ENCODE data around the gene ZNF474. TPM values are rescaled to one million over a fixed set of nuclear protein-coding genes. Genes with fewer than 3 reads are reported as not detected.

Gene ZNF474
- total RNA-seq, 1 experiment from 2014 or later, result not detected

- H3K36me3 ChIP-seq (ENCODE audit: insufficient read depth, low read length, poor library complexity, severe bottlenecking), result no peaks in the 10 kb centered on the region
- CTCF ChIA-PET, result no interaction called here
- H3K4me3 ChIP-seq (ENCODE audit: low read depth, low read length, poor library complexity, severe bottlenecking), result no peak overlapping the region
- POLR2A ChIA-PET (ENCODE audit: low non-redundant PET), result no interaction called here
- no peak for TF ChIP-seq EZH2 (IDR thresholded peaks at IDR 0.05; ENCODE audit: borderline replicate concordance, low read depth, low read length, poor library complexity, severe bottlenecking)
- TF ChIP-seq CTCF (conservative IDR thresholded peaks at IDR 0.05; ENCODE audit: low read depth, low read length), result no peak
- no peak for DNase-seq (ENCODE audit: low spot score)
- no peak overlapping the region for H3K27ac ChIP-seq (ENCODE audit: low read depth, low read length, poor library complexity, severe bottlenecking)
- H3K4me1 ChIP-seq (ENCODE audit: insufficient read depth, low read length, poor library complexity, severe bottlenecking), result no peaks in the 10 kb centered on the region
- intact Hi-C loops (cut with micrococcal nuclease; ENCODE audit: unreplicated experiment), result loop anchor here (5.0 kb wide), 1 partner anchor 293 kb away; no protein-coding TSS in a partner anchor
- no TSS peak for BruUV-seq (replicated peaks)
- H3K9me3 ChIP-seq (ENCODE audit: low read depth, low read length, poor library complexity, severe bottlenecking), result no peaks in the 10 kb centered on the region
- H3K27me3 ChIP-seq (replicated peaks; ENCODE audit: insufficient read depth, low read depth, low read length, poor library complexity), result peaks cover 37% of the 10 kb centered on the region
Measured at GRCh38 chr5:122199146-122199545, 69.8 kb downstream of the ZNF474 start.

- Histone ChIP-seq H3K4me1 (ENCODE audit: insufficient read depth, low read length, poor library complexity, severe bottlenecking) (no peaks in the 10 kb centered on the region), H3K36me3 (ENCODE audit: insufficient read depth, low read length, poor library complexity, severe bottlenecking) (no peaks in the 10 kb centered on the region), H3K4me3 (ENCODE audit: low read depth, low read length, poor library complexity, severe bottlenecking) (no peak overlapping the region), H3K9me3 (ENCODE audit: low read depth, low read length, poor library complexity, severe bottlenecking) (no peaks in the 10 kb centered on the region), H3K27ac (ENCODE audit: low read depth, low read length, poor library complexity, severe bottlenecking) (no peak overlapping the region), H3K27me3 (replicated peaks; ENCODE audit: insufficient read depth, low read depth, low read length, poor library complexity) (peaks cover 37% of the 10 kb centered on the region)
- intact Hi-C loops (cut with micrococcal nuclease; ENCODE audit: unreplicated experiment), result no loop called here
- DNase-seq (ENCODE audit: low spot score), result no peak
- ChIA-PET POLR2A (ENCODE audit: low non-redundant PET) (no interaction called here), CTCF (no interaction called here)
- BruUV-seq (replicated peaks), result no TSS peak
- no peak for TF ChIP-seq EZH2 (IDR thresholded peaks at IDR 0.05; ENCODE audit: borderline replicate concordance, low read depth, low read length, poor library complexity, severe bottlenecking)
- no peak for TF ChIP-seq CTCF (conservative IDR thresholded peaks at IDR 0.05; ENCODE audit: low read depth, low read length)
Measured at GRCh38 chr5:122200450-122200849, 71.1 kb downstream of the ZNF474 start.

GRCh38 chr5:122200865-122201264 is 71.5 kb downstream of the ZNF474 start:
- Histone ChIP-seq H3K36me3 (ENCODE audit: insufficient read depth, low read length, poor library complexity, severe bottlenecking) (no peaks in the 10 kb centered on the region), H3K4me3 (ENCODE audit: low read depth, low read length, poor library complexity, severe bottlenecking) (no peak overlapping the region), H3K27me3 (replicated peaks; ENCODE audit: insufficient read depth, low read depth, low read length, poor library complexity) (peaks cover 37% of the 10 kb centered on the region), H3K9me3 (ENCODE audit: low read depth, low read length, poor library complexity, severe bottlenecking) (no peaks in the 10 kb centered on the region), H3K27ac (ENCODE audit: low read depth, low read length, poor library complexity, severe bottlenecking) (no peak overlapping the region), H3K4me1 (ENCODE audit: insufficient read depth, low read length, poor library complexity, severe bottlenecking) (no peaks in the 10 kb centered on the region)
- BruUV-seq (replicated peaks), result no TSS peak
- ChIA-PET CTCF (no interaction called here), POLR2A (ENCODE audit: low non-redundant PET) (no interaction called here)
- intact Hi-C loops (cut with micrococcal nuclease; ENCODE audit: unreplicated experiment), result no loop called here
- no peak for DNase-seq (ENCODE audit: low spot score)
- TF ChIP-seq CTCF (conservative IDR thresholded peaks at IDR 0.05; ENCODE audit: low read depth, low read length) (no peak), EZH2 (IDR thresholded peaks at IDR 0.05; ENCODE audit: borderline replicate concordance, low read depth, low read length, poor library complexity, severe bottlenecking) (no peak)

Measured in A673 (cell line).